IMR-90 (cell line): ENCODE data around the gene PON1. TPM values are rescaled to one million over a fixed set of nuclear protein-coding genes. Genes with fewer than 3 reads are reported as not detected.

Experiments used
- ATAC-seq: fragments of 200-7000 bp; cut with Tn5 transposase; 2 replicates; pipeline ENCODE4 v1.9.1; 2020; ENCODE audit warnings: low read depth, mild to moderate bottlenecking, moderate library complexity
- BruUV-seq: library from RNA; stranded (reverse); fragments of 400-500 nt; replicated peaks from 2 replicates; lab custom pipeline; 2021; lab: Mats Ljungman, UMichigan
- CTCF ChIA-PET: fragments of 300-600 bp; formaldehyde crosslinking; extraction: SDS; loops from one replicate; lab custom pipeline; 2021; ENCODE audit warnings: antibody characterized with exemption; lab: Yijun Ruan, JAX
- POLR2A ChIA-PET: fragments of 300-600 bp; sonication (Branson Sonifier 250); formaldehyde crosslinking; loops from one replicate; lab custom pipeline; 2022; ENCODE audit warnings: antibody characterized with exemption; ENCODE audit not compliant: unreplicated experiment; lab: Charles Lee
- DNase-seq: peaks from one replicate; pipeline ENCODE4 v3.0.0; 2013
- H2AFZ ChIP-seq: replicated peaks from 2 replicates; pipeline ENCODE3; 2013; ENCODE audit warnings: low read length, mild to moderate bottlenecking; ENCODE audit not compliant: poor library complexity
- H2AK5ac ChIP-seq: 2 replicates; pipeline ENCODE4 v1.6.1; 2013; ENCODE audit warnings: low read depth, low read length, inconsistent platforms
- H2AK9ac ChIP-seq: replicated peaks from 2 replicates; pipeline ENCODE3; 2013; ENCODE audit warnings: mild to moderate bottlenecking, low read depth, low read length, moderate library complexity; ENCODE audit not compliant: poor library complexity
- H2BK120ac ChIP-seq: 2 replicates; pipeline ENCODE4 v1.6.1; 2013; ENCODE audit warnings: low read depth, low read length, inconsistent platforms
- H2BK15ac ChIP-seq: 3 replicates; pipeline ENCODE4 v1.6.1; 2013; ENCODE audit warnings: low read depth, low read length, inconsistent platforms
- H2BK20ac ChIP-seq: 2 replicates; pipeline ENCODE4 v1.6.1; 2013; ENCODE audit warnings: low read depth, mild to moderate bottlenecking, inconsistent platforms, low read length, moderate library complexity
- H2BK5ac ChIP-seq: 2 replicates; pipeline ENCODE4 v1.6.1; 2013; ENCODE audit warnings: mild to moderate bottlenecking, low read depth, low read length, inconsistent platforms; ENCODE audit not compliant: poor library complexity, severe bottlenecking
- H3K14ac ChIP-seq: replicated peaks from 2 replicates; pipeline ENCODE4 v1.6.1; 2013; ENCODE audit warnings: low read depth, low read length, inconsistent platforms
- H3K18ac ChIP-seq: 2 replicates; pipeline ENCODE4 v1.6.1; 2013; ENCODE audit warnings: low read depth, low read length, control low read depth
- H3K23ac ChIP-seq: 2 replicates; pipeline ENCODE4 v1.6.1; 2013; ENCODE audit warnings: low read depth, low read length, inconsistent platforms
- H3K27ac ChIP-seq: 2 replicates; pipeline ENCODE4 v1.5.1; 2013; ENCODE audit warnings: mild to moderate bottlenecking, control low read depth, low read length; ENCODE audit not compliant: insufficient read depth
- H3K27me3 ChIP-seq: 2 replicates; pipeline ENCODE4 v1.6.1; 2013; ENCODE audit warnings: low read length; ENCODE audit not compliant: control insufficient read depth, insufficient read depth
- H3K36me3 ChIP-seq: 2 replicates; pipeline ENCODE4 v1.6.1; 2013; ENCODE audit warnings: low read length, mixed read lengths; ENCODE audit not compliant: control insufficient read depth, insufficient read depth
- H3K4ac ChIP-seq: 2 replicates; pipeline ENCODE4 v1.6.1; 2013; ENCODE audit warnings: low read depth, low read length, inconsistent platforms
- H3K4me1 ChIP-seq: 2 replicates; pipeline ENCODE4 v1.6.1; 2013; ENCODE audit warnings: low read length, mixed read lengths; ENCODE audit not compliant: control insufficient read depth, insufficient read depth
- H3K4me2 ChIP-seq: 2 replicates; pipeline ENCODE4 v1.6.1; 2013; ENCODE audit warnings: low read depth, mild to moderate bottlenecking, control low read depth, low read length, moderate library complexity
- H3K4me3 ChIP-seq: 2 replicates; pipeline ENCODE4 v1.5.1; 2013; ENCODE audit warnings: low read depth, mild to moderate bottlenecking, control low read depth, low read length, moderate library complexity; ENCODE audit not compliant: insufficient read depth
- H3K56ac ChIP-seq: 2 replicates; pipeline ENCODE4 v1.6.1; 2013; ENCODE audit warnings: low read length, inconsistent platforms; ENCODE audit not compliant: insufficient read depth; ENCODE audit errors: extremely low read depth
- H3K79me1 ChIP-seq, 2 experiments: 2 replicates each; pipeline ENCODE4 v1.6.1; 2013; ENCODE audit warnings: low read length in 2 of 2, inconsistent platforms in 1 of 2, low read depth in 1 of 2
- H3K9ac ChIP-seq: 2 replicates; pipeline ENCODE4 v1.6.1; 2013; ENCODE audit warnings: low read depth, low read length, control low read depth
- H3K9me1 ChIP-seq: 2 replicates; pipeline ENCODE4 v1.6.1; 2013; ENCODE audit warnings: low read length, inconsistent platforms; ENCODE audit not compliant: insufficient read depth
- H3K9me3 ChIP-seq: 2 replicates; pipeline ENCODE4 v1.6.1; 2013; ENCODE audit warnings: low read length; ENCODE audit not compliant: control insufficient read depth, insufficient read depth
- H4K20me1 ChIP-seq: 2 replicates; pipeline ENCODE4 v1.6.1; 2013; ENCODE audit warnings: low read length, inconsistent platforms; ENCODE audit not compliant: insufficient read depth
- H4K5ac ChIP-seq: 2 replicates; pipeline ENCODE4 v1.6.1; 2013; ENCODE audit warnings: mild to moderate bottlenecking, low read depth, low read length, control low read depth
- H4K8ac ChIP-seq, 2 experiments: 2 replicates each; pipeline ENCODE4 v1.6.1; 2013; ENCODE audit warnings: low read depth in 2 of 2, low read length in 2 of 2, control low read depth in 1 of 2, inconsistent platforms in 1 of 2
- H4K91ac ChIP-seq: 2 replicates; pipeline ENCODE4 v1.6.1; 2013; ENCODE audit warnings: low read depth, low read length, inconsistent platforms; ENCODE audit not compliant: insufficient read depth
- BHLHE40 ChIP-seq: fragments of 150-350 bp; IDR thresholded peaks from 2 replicates; pipeline ENCODE4 v1.6.1; 2016; ENCODE audit warnings: mild to moderate bottlenecking, low read depth, low read length
- CEBPB ChIP-seq: IDR thresholded peaks from 2 replicates; pipeline ENCODE4 v1.6.1; 2012; ENCODE audit warnings: low read depth, low read length, improper control_type of control experiment
- CHD1 ChIP-seq: IDR thresholded peaks from 2 replicates; pipeline ENCODE4 v1.6.1; 2012; ENCODE audit warnings: low read depth, low read length, improper control_type of control experiment
- CTCF ChIP-seq: conservative IDR thresholded peaks from 2 replicates; pipeline ENCODE4 v1.5.1; 2012; ENCODE audit warnings: mild to moderate bottlenecking, low read depth, low read length, improper control_type of control experiment
- ELK1 ChIP-seq: fragments of 150-350 bp; IDR thresholded peaks from 2 replicates; pipeline ENCODE4 v1.6.1; 2016; ENCODE audit warnings: low read depth, mild to moderate bottlenecking, low read length, moderate library complexity, borderline replicate concordance
- FOS ChIP-seq: fragments of 150-350 bp; IDR thresholded peaks from 2 replicates; pipeline ENCODE4 v1.6.1; 2016; ENCODE audit warnings: low read depth, low read length
- MAFK ChIP-seq: IDR thresholded peaks from 2 replicates; pipeline ENCODE4 v1.6.1; 2012; ENCODE audit warnings: low read depth, low read length, improper control_type of control experiment
- MAZ ChIP-seq: IDR thresholded peaks from 2 replicates; pipeline ENCODE4 v1.6.1; 2012; ENCODE audit warnings: low read depth, mild to moderate bottlenecking, low read length, improper control_type of control experiment, moderate library complexity, borderline replicate concordance
- MXI1 ChIP-seq: IDR thresholded peaks from 2 replicates; pipeline ENCODE4 v1.6.1; 2012; ENCODE audit warnings: low read depth, mild to moderate bottlenecking, low read length, moderate library complexity, borderline replicate concordance
- NFE2L2 ChIP-seq: fragments of 150-350 bp; IDR thresholded peaks from 2 replicates; pipeline ENCODE4 v1.6.1; 2016; ENCODE audit warnings: low read depth, mild to moderate bottlenecking, low read length
- POLR2A ChIP-seq: IDR thresholded peaks from 2 replicates; pipeline ENCODE4 v1.6.1; 2012; ENCODE audit warnings: mild to moderate bottlenecking, low read depth, low read length
- RAD21 ChIP-seq: IDR thresholded peaks from 2 replicates; pipeline ENCODE4 v1.6.1; 2012; ENCODE audit warnings: low read length, improper control_type of control experiment
- RCOR1 ChIP-seq: IDR thresholded peaks from 2 replicates; pipeline ENCODE4 v1.6.1; 2012; ENCODE audit warnings: mild to moderate bottlenecking, low read length, improper control_type of control experiment; ENCODE audit not compliant: insufficient replicate concordance
- RFX5 ChIP-seq: IDR thresholded peaks from 2 replicates; pipeline ENCODE4 v1.8.0; 2012; ENCODE audit warnings: low read depth, mild to moderate bottlenecking, low read length, moderate library complexity
- SMC3 ChIP-seq: fragments of 150-350 bp; IDR thresholded peaks from 2 replicates; pipeline ENCODE4 v1.6.1; 2016; ENCODE audit warnings: low read depth, mild to moderate bottlenecking, antibody characterized with exemption, low read length, moderate library complexity
- USF2 ChIP-seq: fragments of 150-350 bp; IDR thresholded peaks from 2 replicates; pipeline ENCODE4 v1.6.1; 2017; ENCODE audit warnings: mild to moderate bottlenecking, antibody characterized with exemption, low read length, low read depth
- WGBS, 2 experiments: methylation state at CpG; one replicate each; pipeline versions ENCODE4 v1.1.5 to v1.1.7; 2013; ENCODE audit warnings: missing lambda C conversion rate in 2 of 2; ENCODE audit not compliant: insufficient read length in 1 of 2; ENCODE audit errors: extremely low coverage in 2 of 2; 5-methylcytosine and 5-hydroxymethylcytosine counted together
- dilution Hi-C: fragments of 300-500 bp; cut with HindIII; formaldehyde crosslinking; loops from one replicate; pipeline ENCODE4 v1.14.3; 2018; ENCODE audit warnings: low sequenced_read_pairs; ENCODE audit not compliant: unreplicated experiment
- in situ Hi-C: fragments of 300-500 bp; cut with MboI; formaldehyde crosslinking; loops from 3 replicates; pipeline ENCODE4 v1.14.3; 2019; ENCODE audit warnings: low sequenced_read_pairs, inconsistent platforms, mixed read lengths
- intact Hi-C: fragments of 100-400 bp; cut with micrococcal nuclease; formaldehyde crosslinking; loops from 2 replicates; pipeline ENCODE4 v1.10.0; 2022
- polyA plus RNA-seq, 3 experiments: library from polyadenylated mRNA; depleted of rRNA; stranded (reverse); fragments of >200 nt; gene quantifications; 2 replicates each; pipeline ENCODE4 v1.2.3, GENCODE V29; 2012; ENCODE audit warnings: low replicate concordance in 1 of 3
- total RNA-seq: library from RNA; depleted of rRNA; stranded (reverse); fragments of >200 nt; gene quantifications from 2 replicates; pipeline ENCODE4 v1.2.3, GENCODE V29; 2012

Gene PON1
- total and polyA plus RNA-seq, 2 of the 4 experiments (the other 2 are of a cell fraction): not detected

- no peak for ATAC-seq
- Histone ChIP-seq H3K18ac (no peak overlapping the region), H2AK5ac (no peak overlapping the region), H3K9ac (no peak overlapping the region), H3K4me3 (no peak overlapping the region), H2BK120ac (no peak overlapping the region), H4K8ac (no peak overlapping the region), H3K4me1 (no peaks in the 10 kb centered on the region), H2AFZ (no peak overlapping the region), H4K20me1 (no peaks in the 10 kb centered on the region), H3K9me3 (no peaks in the 10 kb centered on the region), H3K23ac (no peak overlapping the region), H3K27me3 (peaks cover 8% of the 10 kb centered on the region), H3K36me3 (no peaks in the 10 kb centered on the region), H4K91ac (no peak overlapping the region), H3K14ac (no peak overlapping the region), H3K56ac (no peak overlapping the region), H3K4ac (no peak overlapping the region), H3K9me1 (no peaks in the 10 kb centered on the region), H2BK15ac (no peak overlapping the region), H2AK9ac (no peak overlapping the region), H2BK5ac (no peak overlapping the region), H3K4me2 (no peak overlapping the region), H2BK20ac (no peak overlapping the region), H3K27ac (no peak overlapping the region), H4K5ac (no peak overlapping the region), H3K79me1 (no peaks in the 10 kb centered on the region)
- DNase-seq: no peak
- intact Hi-C loops: no loop called here
- CTCF ChIA-PET: no interaction called here
- POLR2A ChIA-PET: no interaction called here
- no TSS peak for BruUV-seq
- in situ Hi-C loops: no loop called here
- no CpG with 5 or more reads among the region's 2 CpGs for WGBS, 2 experiments
- dilution Hi-C loops: no loop called here
- TF ChIP-seq RAD21: no peak
- no peak for TF ChIP-seq NFE2L2
- no peak for TF ChIP-seq MAZ
- TF ChIP-seq FOS: no peak
- TF ChIP-seq SMC3: no peak
- no peak for TF ChIP-seq ELK1
- TF ChIP-seq MAFK: no peak
- no peak for TF ChIP-seq MXI1
- TF ChIP-seq BHLHE40: no peak
- no peak for TF ChIP-seq CHD1
- no peak for TF ChIP-seq USF2
- TF ChIP-seq CEBPB: no peak
- TF ChIP-seq CTCF: no peak
- TF ChIP-seq RCOR1: no peak
- no peak for TF ChIP-seq RFX5
- TF ChIP-seq POLR2A: no peak
Observed at GRCh38 chr7:95322854-95323253, 1.5 kb downstream of the PON1 start.
